Stomach (tissue), 4 donors: ENCODE measurements around the gene SUV39H2.
A peak's percentile ranks its signal among the peaks of the same experiment; 100 is the strongest.

Experiments used
- CTCF ChIP-seq, 7 experiments: fragments of 450-650 bp in 4 of 7; fragments of 200-600 bp in 3 of 7; sonication (generic) in 3 of 7; IDR thresholded peaks; one replicate each; pipeline ENCODE4 v1.5.1; 2016 to 2019; ENCODE audit warnings: antibody characterized with exemption in 7 of 7, control low read depth in 2 of 7, mild to moderate bottlenecking in 1 of 7
- POLR2A ChIP-seq, 4 donors: fragments of 450-650 bp; IDR thresholded peaks; one replicate each; pipeline ENCODE4 v1.6.1; 2016; ENCODE audit warnings: antibody characterized with exemption in 4 of 4, control low read depth in 2 of 4, mild to moderate bottlenecking in 1 of 4, moderate library complexity in 1 of 4
- POLR2AphosphoS5 ChIP-seq, 3 donors: sonication (generic); formaldehyde crosslinking; IDR thresholded peaks; one replicate each; pipeline ENCODE4 v1.6.1; 2016; ENCODE audit warnings: antibody characterized with exemption in 3 of 3

GRCh38 chr10:14878266-14879123 is at the start of gene SUV39H2:
- TF ChIP-seq POLR2A (IDR thresholded peaks at IDR 0.05) = no peak
- no peak for TF ChIP-seq CTCF (IDR thresholded peaks at IDR 0.05)
- peak; percentile 29 to 89 (median 88) for TF ChIP-seq POLR2AphosphoS5 (IDR thresholded peaks at IDR 0.05)
